ENCODE data around the gene PSMG3.

Gene PSMG3

GRCh38 chr7:1541431-1542162 lies 28.2 kb downstream of the PSMG3 start:
- TF ChIP-seq TAF1 (IDR thresholded peaks at IDR 0.05; ENCODE audit: borderline replicate concordance, insufficient read depth, low read length) (no peak), REST (IDR thresholded peaks at IDR 0.05; ENCODE audit: insufficient read depth in 1 of 2, low read depth in 2 of 2, low read length in 2 of 2) (no peak), POLR2AphosphoS5 (IDR thresholded peaks at IDR 0.05; ENCODE audit: low read depth, low read length) (no peak), FOXP2 (optimal IDR thresholded peaks at IDR 0.05; ENCODE audit: borderline replicate concordance, extremely low read depth, extremely low read length, insufficient read depth) (no peak), SIN3A (IDR thresholded peaks at IDR 0.05; ENCODE audit: borderline replicate concordance, insufficient read depth, low read length) (no peak)

GRCh38 chr7:1540776-1541271 lies 29.0 kb downstream of the PSMG3 start:
- TF ChIP-seq TAF1 (IDR thresholded peaks at IDR 0.05; ENCODE audit: borderline replicate concordance, insufficient read depth, low read length) = no peak
- TF ChIP-seq FOXP2 (optimal IDR thresholded peaks at IDR 0.05; ENCODE audit: borderline replicate concordance, extremely low read depth, extremely low read length, insufficient read depth) = no peak
- TF ChIP-seq SIN3A (IDR thresholded peaks at IDR 0.05; ENCODE audit: borderline replicate concordance, insufficient read depth, low read length) = no peak
- no peak for TF ChIP-seq POLR2AphosphoS5 (IDR thresholded peaks at IDR 0.05; ENCODE audit: low read depth, low read length)
- TF ChIP-seq REST (IDR thresholded peaks at IDR 0.05; ENCODE audit: insufficient read depth in 1 of 2, low read depth in 2 of 2, low read length in 2 of 2) = no peak

- no peak for TF ChIP-seq FOXP2 (optimal IDR thresholded peaks at IDR 0.05; ENCODE audit: borderline replicate concordance, extremely low read depth, extremely low read length, insufficient read depth)
- no peak for TF ChIP-seq TAF1 (IDR thresholded peaks at IDR 0.05; ENCODE audit: borderline replicate concordance, insufficient read depth, low read length)
Observed at GRCh38 chr7:1539882-1540775, 29.7 kb downstream of the PSMG3 start.

GRCh38 chr7:1539181-1539881 lies 30.5 kb downstream of the PSMG3 start:
- TF ChIP-seq REST (IDR thresholded peaks at IDR 0.05; ENCODE audit: insufficient read depth in 1 of 2, low read depth in 2 of 2, low read length in 2 of 2) (no peak), POLR2AphosphoS5 (IDR thresholded peaks at IDR 0.05; ENCODE audit: low read depth, low read length) (no peak), FOXP2 (optimal IDR thresholded peaks at IDR 0.05; ENCODE audit: borderline replicate concordance, extremely low read depth, extremely low read length, insufficient read depth) (no peak), TAF1 (IDR thresholded peaks at IDR 0.05; ENCODE audit: borderline replicate concordance, insufficient read depth, low read length) (no peak), SIN3A (IDR thresholded peaks at IDR 0.05; ENCODE audit: borderline replicate concordance, insufficient read depth, low read length) (no peak)

GRCh38 chr7:1538544-1539180 lies 31.2 kb downstream of the PSMG3 start:
- TF ChIP-seq TAF1 (IDR thresholded peaks at IDR 0.05; ENCODE audit: borderline replicate concordance, insufficient read depth, low read length) (no peak), REST (IDR thresholded peaks at IDR 0.05; ENCODE audit: insufficient read depth in 1 of 2, low read depth in 2 of 2, low read length in 2 of 2) (peak in 1 of 2 experiments; percentile 80; a peak in 2 of 4 replicates), POLR2AphosphoS5 (IDR thresholded peaks at IDR 0.05; ENCODE audit: low read depth, low read length) (no peak)
